ENCODE results near the gene ZMIZ1. TPM values are rescaled to one million over a fixed set of nuclear protein-coding genes. Genes with fewer than 3 reads are reported as not detected.
A peak's percentile ranks its signal among the peaks of the same experiment; 100 is the strongest.

The ZMIZ1 gene
- total and polyA plus RNA-seq, 7 experiments from 2014 or later, result 1.8 to 57.2 (median 14.2) TPM

GRCh38 chr10:79246209-79246581 lies 177.4 kb downstream of the ZMIZ1 start:
- ATAC-seq (no peak), DNase-seq (no peak)
- peak overlapping the region in 3 of 9 donors; percentile 36 to 93 (median 63) for H3K27ac Mint-ChIP-seq
- intact Hi-C loops (cut with micrococcal nuclease), result no loop called here
- no peaks in the 10 kb centered on the region for H3K9me3 ChIP-seq (ENCODE audit: control insufficient read depth in 2 of 3, low read length in 3 of 3)
- peak overlapping the region in 1 of 10 donors; percentile 89 for H3K4me3 Mint-ChIP-seq
- H3K4me1 ChIP-seq (ENCODE audit: control insufficient read depth in 2 of 2, insufficient read depth in 2 of 2, low read length in 2 of 2), result peaks cover 27 to 68% of the 10 kb centered on the region in 2 donors
- H3K4me1 Mint-ChIP-seq, result peaks cover 40 to 74% (median 50%) of the 10 kb centered on the region in 7 donors
- H3K27me3 Mint-ChIP-seq, result no peaks in the 10 kb centered on the region
- ChIA-PET POLR2A (no interaction called here), CTCF (no interaction called here)
- no peaks in the 10 kb centered on the region for H3K27me3 ChIP-seq (ENCODE audit: control insufficient read depth in 2 of 2, insufficient read depth in 2 of 2, low read length in 2 of 2)
- no peaks in the 10 kb centered on the region for H3K36me3 ChIP-seq (ENCODE audit: control insufficient read depth in 2 of 3, insufficient read depth in 3 of 3, low read length in 3 of 3)
- H3K4me3 ChIP-seq (ENCODE audit: low read length), result no peak overlapping the region
- peaks cover 0 to 3% (median 0%) of the 10 kb centered on the region in 11 donors for H3K9me3 Mint-ChIP-seq
- H3K27ac ChIP-seq (ENCODE audit: low read depth, low read length), result no peak overlapping the region
- peaks cover 0 to 3% (median 0%) of the 10 kb centered on the region in 5 donors for H3K36me3 Mint-ChIP-seq

DNA sequence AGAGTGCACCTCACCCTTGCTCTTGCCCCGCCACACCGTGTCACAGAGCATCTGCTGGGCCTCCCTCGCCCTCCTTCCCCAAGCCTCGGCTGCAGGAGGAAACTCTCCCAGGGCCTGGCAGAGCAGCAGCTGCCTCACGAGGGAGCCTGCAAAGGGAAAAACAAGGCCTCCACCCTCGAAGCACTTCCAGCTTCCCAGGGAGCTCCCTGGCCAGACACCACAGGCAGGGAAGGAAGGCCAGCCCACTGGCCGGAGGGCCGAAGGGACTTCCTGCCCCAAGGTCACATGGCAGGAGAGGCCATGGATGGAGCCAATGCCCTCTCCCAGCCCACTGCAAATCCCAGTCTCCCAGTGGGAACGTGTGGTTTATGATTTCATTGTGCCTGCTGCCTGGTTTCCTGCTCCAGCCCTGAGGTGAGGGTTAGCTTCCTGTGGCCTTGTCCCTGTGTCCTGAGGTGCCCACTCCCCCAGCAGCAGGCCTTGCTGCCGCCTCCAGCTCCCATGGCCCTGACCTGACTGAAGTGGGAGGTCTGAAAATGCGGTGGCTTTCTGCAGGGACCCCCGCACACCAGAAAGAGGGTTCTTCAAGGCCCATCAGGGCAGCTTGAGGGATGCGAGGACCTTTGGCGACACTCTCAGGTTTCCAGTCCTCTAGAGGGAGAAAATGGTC lies 178.0 kb downstream of the ZMIZ1 start:
- CTCF ChIA-PET, result no interaction called here

DNA sequence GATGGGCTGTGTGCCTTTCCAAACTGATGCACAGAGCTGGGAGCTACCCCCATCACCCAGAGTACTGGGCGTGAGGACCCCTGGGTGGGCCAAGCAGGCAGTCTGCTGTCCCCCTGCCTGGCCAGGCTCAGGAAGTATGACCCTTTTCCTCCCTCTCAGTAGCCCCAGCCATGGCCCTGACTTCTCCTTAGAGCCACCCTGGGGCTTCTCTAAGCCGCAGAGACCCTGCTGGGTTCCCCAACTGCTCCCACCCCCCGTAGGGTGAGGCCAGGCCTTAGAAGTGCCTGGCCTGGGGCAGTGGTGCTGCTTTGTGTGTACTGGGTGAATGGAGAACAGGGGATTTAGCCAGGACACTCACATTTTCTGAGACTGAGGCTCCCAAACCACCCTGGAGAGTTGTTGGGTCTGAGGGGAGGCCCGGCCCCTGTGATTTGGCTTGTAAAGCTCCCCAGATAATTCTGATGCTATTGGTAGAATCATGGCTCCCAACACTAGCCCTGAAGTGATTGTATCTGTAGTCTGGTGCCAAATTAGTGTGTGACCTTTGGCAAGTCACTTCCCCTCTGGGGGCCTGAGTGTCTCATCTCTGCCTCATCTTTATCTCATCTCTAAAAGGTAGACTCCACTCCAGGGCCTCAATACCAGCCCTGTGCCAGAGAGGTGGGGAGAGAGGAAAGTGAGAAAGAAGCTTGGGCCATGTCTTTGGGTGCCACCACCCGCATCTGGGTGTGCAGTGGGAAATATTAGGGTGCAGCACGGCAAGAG lies 178.8 kb downstream of the ZMIZ1 start:
- H3K27ac ChIP-seq (ENCODE audit: low read depth, low read length), result no peak overlapping the region
- CTCF ChIA-PET, result no interaction called here

More for the DNA sequence above, 178.0 kb downstream of the ZMIZ1 start:
- Mint-ChIP-seq H3K27me3 (no peaks in the 10 kb centered on the region), H3K4me1 (peaks cover 35 to 74% (median 45%) of the 10 kb centered on the region in 7 donors), H3K4me3 (peak overlapping the region in 1 of 10 donors; percentile 45), H3K27ac (peak overlapping the region in 1 of 9 donors; percentile 23), H3K9me3 (peaks cover 0 to 3% (median 0%) of the 10 kb centered on the region in 11 donors), H3K36me3 (peaks cover 0 to 3% (median 0%) of the 10 kb centered on the region in 5 donors)
- DNase-seq (no peak), ATAC-seq (no peak)
- H3K9me3 ChIP-seq (ENCODE audit: control insufficient read depth in 2 of 3, low read length in 3 of 3), result no peaks in the 10 kb centered on the region
- no peaks in the 10 kb centered on the region for H3K27me3 ChIP-seq (ENCODE audit: control insufficient read depth in 2 of 2, insufficient read depth in 2 of 2, low read length in 2 of 2)
- intact Hi-C loops (cut with micrococcal nuclease), result no loop called here
- no peak overlapping the region for H3K4me3 ChIP-seq (ENCODE audit: low read length)
- H3K36me3 ChIP-seq (ENCODE audit: control insufficient read depth in 2 of 3, insufficient read depth in 3 of 3, low read length in 3 of 3), result no peaks in the 10 kb centered on the region
- H3K27ac ChIP-seq (ENCODE audit: low read depth, low read length), result no peak overlapping the region
- peaks cover 21 to 68% of the 10 kb centered on the region in 2 donors for H3K4me1 ChIP-seq (ENCODE audit: control insufficient read depth in 2 of 2, insufficient read depth in 2 of 2, low read length in 2 of 2)
- POLR2A ChIA-PET, result no interaction called here

DNA sequence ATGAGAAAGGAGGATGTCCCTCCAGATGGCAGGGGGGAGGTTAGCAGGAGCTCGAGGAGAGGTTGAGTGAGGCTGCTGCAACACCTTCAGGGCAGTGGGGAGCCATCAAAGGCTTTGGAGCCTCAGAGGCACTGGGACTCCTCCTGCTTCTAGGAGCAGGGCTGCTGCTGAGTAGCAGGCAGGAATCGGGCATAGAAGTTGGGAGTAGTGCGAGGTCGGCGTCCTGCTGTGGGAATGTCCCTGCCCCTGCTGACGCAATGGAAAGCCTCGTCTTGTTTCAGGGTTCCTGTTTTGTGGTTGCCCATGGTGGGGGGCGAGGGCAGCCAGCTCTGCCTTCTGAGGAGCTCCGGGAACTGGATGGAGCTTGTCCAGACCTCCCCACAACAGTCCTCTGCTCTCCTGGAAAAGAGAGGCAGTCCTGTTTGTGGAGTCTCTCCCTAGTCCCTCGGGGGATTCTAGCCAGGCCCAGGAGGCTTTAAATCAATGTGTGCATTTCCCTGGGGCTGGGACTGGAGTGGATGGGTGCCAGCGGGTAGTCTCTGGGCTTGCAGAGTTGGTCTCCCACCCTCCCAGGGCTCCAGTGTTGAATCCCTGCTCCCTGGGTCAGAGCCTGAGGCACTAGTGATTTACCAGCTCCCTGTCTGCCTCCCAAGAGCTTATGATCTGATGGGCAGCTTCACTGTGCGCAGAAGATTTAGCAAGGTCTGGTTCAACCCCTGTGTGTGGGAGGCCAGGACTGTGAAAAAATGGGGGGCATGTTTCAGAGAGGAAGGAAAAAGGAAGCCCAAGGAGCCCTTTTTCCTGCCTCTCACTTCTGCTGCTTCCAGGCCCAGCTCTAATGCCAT lies 179.8 kb downstream of the ZMIZ1 start:
- Mint-ChIP-seq H3K27me3 (no peaks in the 10 kb centered on the region), H3K4me1 (peaks cover 32 to 81% (median 48%) of the 10 kb centered on the region in 7 donors), H3K4me3 (peak overlapping the region in 3 of 10 donors; percentile 0 to 72 (median 19)), H3K9me3 (peaks cover 0 to 5% (median 0%) of the 10 kb centered on the region in 11 donors), H3K27ac (peak overlapping the region in 4 of 9 donors; percentile 6 to 82 (median 50)), H3K36me3 (peaks cover 0 to 4% (median 0%) of the 10 kb centered on the region in 5 donors)
- H3K27me3 ChIP-seq (ENCODE audit: control insufficient read depth in 2 of 2, insufficient read depth in 2 of 2, low read length in 2 of 2), result no peaks in the 10 kb centered on the region
- CTCF ChIA-PET, result interaction anchor here (0.7 kb wide), 1 partner anchor 19 kb away, joined by 3 read pairs; no protein-coding TSS in a partner anchor
- no peak overlapping the region for H3K27ac ChIP-seq (ENCODE audit: low read depth, low read length)
- no peaks in the 10 kb centered on the region for H3K9me3 ChIP-seq (ENCODE audit: control insufficient read depth in 2 of 3, low read length in 3 of 3)
- peak in 1 of 9 donors; percentile 35 for DNase-seq
- H3K4me1 ChIP-seq (ENCODE audit: control insufficient read depth in 2 of 2, insufficient read depth in 2 of 2, low read length in 2 of 2), result peaks cover 18 to 68% of the 10 kb centered on the region in 2 donors
- H3K4me3 ChIP-seq (ENCODE audit: low read length), result no peak overlapping the region
- no peaks in the 10 kb centered on the region for H3K36me3 ChIP-seq (ENCODE audit: control insufficient read depth in 2 of 3, insufficient read depth in 3 of 3, low read length in 3 of 3)
- peak; percentile 43 for ATAC-seq
- POLR2A ChIA-PET, result no interaction called here
- intact Hi-C loops (cut with micrococcal nuclease), result no loop called here

More for the DNA sequence above, 178.8 kb downstream of the ZMIZ1 start:
- Mint-ChIP-seq H3K27me3 (no peaks in the 10 kb centered on the region), H3K4me1 (peaks cover 32 to 75% (median 42%) of the 10 kb centered on the region in 7 donors), H3K4me3 (peak overlapping the region in 2 of 10 donors; percentile 0 to 72), H3K36me3 (peaks cover 0 to 4% (median 0%) of the 10 kb centered on the region in 5 donors), H3K27ac (peak overlapping the region in 4 of 9 donors; percentile 6 to 82 (median 30)), H3K9me3 (peaks cover 0 to 3% (median 0%) of the 10 kb centered on the region in 11 donors)
- intact Hi-C loops (cut with micrococcal nuclease), result no loop called here
- Histone ChIP-seq H3K4me1 (ENCODE audit: control insufficient read depth in 2 of 2, insufficient read depth in 2 of 2, low read length in 2 of 2) (peaks cover 18 to 68% of the 10 kb centered on the region in 2 donors), H3K27me3 (ENCODE audit: control insufficient read depth in 2 of 2, insufficient read depth in 2 of 2, low read length in 2 of 2) (no peaks in the 10 kb centered on the region), H3K4me3 (ENCODE audit: low read length) (no peak overlapping the region), H3K36me3 (ENCODE audit: control insufficient read depth in 2 of 3, insufficient read depth in 3 of 3, low read length in 3 of 3) (no peaks in the 10 kb centered on the region), H3K9me3 (ENCODE audit: control insufficient read depth in 2 of 3, low read length in 3 of 3) (no peaks in the 10 kb centered on the region)
- no peak for ATAC-seq
- POLR2A ChIA-PET, result no interaction called here
- peak in 1 of 9 donors; percentile 27 for DNase-seq

- Histone ChIP-seq H3K27ac (ENCODE audit: low read depth, low read length) (no peak overlapping the region), H3K9me3 (ENCODE audit: control insufficient read depth in 2 of 3, low read length in 3 of 3) (no peaks in the 10 kb centered on the region), H3K4me1 (ENCODE audit: control insufficient read depth in 2 of 2, insufficient read depth in 2 of 2, low read length in 2 of 2) (peaks cover 10 to 61% of the 10 kb centered on the region in 2 donors), H3K36me3 (ENCODE audit: control insufficient read depth in 2 of 3, insufficient read depth in 3 of 3, low read length in 3 of 3) (no peaks in the 10 kb centered on the region), H3K4me3 (ENCODE audit: low read length) (no peak overlapping the region), H3K27me3 (ENCODE audit: control insufficient read depth in 2 of 2, insufficient read depth in 2 of 2, low read length in 2 of 2) (no peaks in the 10 kb centered on the region)
- Mint-ChIP-seq H3K36me3 (peaks cover 0 to 4% (median 0%) of the 10 kb centered on the region in 5 donors), H3K4me1 (peaks cover 25 to 78% (median 40%) of the 10 kb centered on the region in 7 donors), H3K27me3 (no peaks in the 10 kb centered on the region), H3K4me3 (peak overlapping the region in 3 of 10 donors; percentile 38 to 80 (median 39)), H3K27ac (peak overlapping the region in 4 of 9 donors; percentile 31 to 88 (median 41)), H3K9me3 (peaks cover 0 to 5% (median 0%) of the 10 kb centered on the region in 11 donors)
- ATAC-seq (peak; percentile 10), DNase-seq (no peak)
- intact Hi-C loops (cut with micrococcal nuclease), result no loop called here
- ChIA-PET CTCF (interaction anchor here (0.7 kb wide), 1 partner anchor 20 kb away, joined by 3 read pairs; no protein-coding TSS in a partner anchor), POLR2A (no interaction called here)
These were observed 180.7 kb downstream of the ZMIZ1 start for GRCh38 chr10:79249186-79250121.
